Measurements from ENCODE around the gene ILK. TPM values are rescaled to one million over a fixed set of nuclear protein-coding genes. Genes with fewer than 3 reads are reported as not detected.

The ILK gene
- total RNA-seq, 4 donors from 2014 or later = 81.1 to 121 (median 97.3) TPM

GRCh38 chr11:6608726-6609501 lies 5.3 kb downstream of the ILK start:
- peaks cover 0 to 70% (median 18%) of the 10 kb centered on the region in 4 donors for H3K4me1 ChIP-seq

GRCh38 chr11:6609502-6610015 lies 6.0 kb downstream of the ILK start:
- Histone ChIP-seq H3K4me1 (peaks cover 0 to 70% (median 18%) of the 10 kb centered on the region in 4 donors), H3K4me3 (no peak overlapping the region), H3K27me3 (no peaks in the 10 kb centered on the region), H3K27ac (peak overlapping the region in 2 of 4 donors; percentile 89 to 91), H3K9me3 (no peaks in the 10 kb centered on the region), H3K36me3 (peaks cover 0 to 36% (median 3%) of the 10 kb centered on the region in 3 donors)
- DNase-seq = peak in 1 of 3 donors; percentile 2
- TF ChIP-seq POLR2A (IDR thresholded peaks at IDR 0.05) (no peak), CTCF (IDR thresholded peaks at IDR 0.05) (no peak)

More at GRCh38 chr11:6608726-6609501, 5.3 kb downstream of the ILK start:
- TF ChIP-seq POLR2A (IDR thresholded peaks at IDR 0.05) (no peak), CTCF (IDR thresholded peaks at IDR 0.05) (no peak)
- H3K9me3 ChIP-seq = no peaks in the 10 kb centered on the region
- no peaks in the 10 kb centered on the region for H3K27me3 ChIP-seq
- peaks cover 0 to 35% (median 3%) of the 10 kb centered on the region in 3 donors for H3K36me3 ChIP-seq
- H3K4me3 ChIP-seq = no peak overlapping the region
- peak in 2 of 3 donors; percentile 15 to 41 for DNase-seq
- H3K27ac ChIP-seq = peak overlapping the region in 3 of 4 donors; percentile 68 to 91 (median 89)

- Histone ChIP-seq H3K9me3 (no peaks in the 10 kb centered on the region), H3K27ac (peak overlapping the region in 3 of 4 donors; percentile 93 to 99 (median 94)), H3K27me3 (no peaks in the 10 kb centered on the region), H3K4me1 (peaks cover 0 to 60% (median 16%) of the 10 kb centered on the region in 4 donors), H3K4me3 (peak overlapping the region in 1 of 4 donors; percentile 71), H3K36me3 (peaks cover 0 to 47% (median 3%) of the 10 kb centered on the region in 3 donors)
- TF ChIP-seq POLR2A (IDR thresholded peaks at IDR 0.05) (no peak), CTCF (IDR thresholded peaks at IDR 0.05) (no peak)
- peak in 1 of 3 donors; percentile 45 for DNase-seq
Observed at GRCh38 chr11:6610591-6610990, 7.0 kb downstream of the ILK start.

- Histone ChIP-seq H3K4me1 (peaks cover 0 to 52% (median 13%) of the 10 kb centered on the region in 4 donors), H3K27me3 (no peaks in the 10 kb centered on the region), H3K36me3 (peaks cover 0 to 54% (median 3%) of the 10 kb centered on the region in 3 donors), H3K27ac (peak overlapping the region; percentile 93 to 99 (median 94)), H3K9me3 (no peaks in the 10 kb centered on the region), H3K4me3 (peak overlapping the region; percentile 71 to 99 (median 86))
- DNase-seq = peak in 2 of 3 donors; percentile 28 to 63
- TF ChIP-seq CTCF (IDR thresholded peaks at IDR 0.05) (no peak), POLR2A (IDR thresholded peaks at IDR 0.05) (no peak)
Observed at GRCh38 chr11:6611092-6611962, 7.8 kb downstream of the ILK start.

- peaks cover 0 to 57% (median 3%) of the 10 kb centered on the region in 3 donors for H3K36me3 ChIP-seq
Observed at GRCh38 chr11:6611963-6612212, 8.3 kb downstream of the ILK start.

More at GRCh38 chr11:6611963-6612212, 8.3 kb downstream of the ILK start:
- Histone ChIP-seq H3K4me3 (peak overlapping the region; percentile 71 to 99 (median 86)), H3K4me1 (peaks cover 0 to 47% (median 7%) of the 10 kb centered on the region in 4 donors), H3K27ac (peak overlapping the region; percentile 93 to 99 (median 94)), H3K9me3 (no peaks in the 10 kb centered on the region), H3K27me3 (no peaks in the 10 kb centered on the region)
- no peak for DNase-seq
- TF ChIP-seq POLR2A (IDR thresholded peaks at IDR 0.05) (no peak), CTCF (IDR thresholded peaks at IDR 0.05) (no peak)

Measured in Peyer's patch (tissue), 4 donors.